ENCODE data around the gene AOC1. TPM values are rescaled to one million over a fixed set of nuclear protein-coding genes. Genes with fewer than 3 reads are reported as not detected.

The AOC1 gene
- not detected in 2 replicates for total RNA-seq (2016; rRNA removed; fragmentation: Illumina TruSeq; extraction: Trizol)
- not detected in 2 replicates for total RNA-seq (2016; cell fraction: cytosol; rRNA removed; fragmentation: Illumina TruSeq; extraction: Trizol; ENCODE audit: low read depth)
- not detected in 2 replicates for total RNA-seq (2016; cell fraction: insoluble cytoplasmic fraction; rRNA removed; fragmentation: Illumina TruSeq; extraction: Trizol)
- total RNA-seq (2016; cell fraction: membrane; rRNA removed; fragmentation: Illumina TruSeq; extraction: Trizol), result not detected in 2 replicates
- total RNA-seq (2016; cell fraction: nucleus; rRNA removed; fragmentation: Illumina TruSeq; extraction: Trizol), result not detected in 2 replicates
- not detected in 2 replicates for polyA plus RNA-seq (2011; rRNA removed)
- polyA plus RNA-seq (2011; cell fraction: cytosol; rRNA removed), result not detected in 2 replicates
- polyA plus RNA-seq (2011; cell fraction: nucleus; rRNA removed), result not detected in 2 replicates
- polyA plus RNA-seq (2012), result not detected in 2 replicates
- not detected in 2 replicates for polyA plus RNA-seq (2016; cell fraction: cytosol; fragmentation: Illumina TruSeq; extraction: Trizol; ENCODE audit: low read depth)
- polyA plus RNA-seq (2016; cell fraction: insoluble cytoplasmic fraction; fragmentation: Illumina TruSeq; extraction: Trizol; ENCODE audit: low read depth), result not detected in 2 replicates
- not detected in 2 replicates for polyA plus RNA-seq (2016; cell fraction: membrane; fragmentation: Illumina TruSeq; extraction: Trizol; ENCODE audit: low read depth)
- polyA plus RNA-seq (2016; cell fraction: nucleus; fragmentation: Illumina TruSeq; extraction: Trizol; ENCODE audit: insufficient read depth, low read depth), result not detected in 2 replicates
- not detected in 2 replicates for polyA minus RNA-seq (2011; rRNA and poly(A)+ RNA removed; ENCODE audit: low replicate concordance)
- not detected in 2 replicates for polyA minus RNA-seq (2011; cell fraction: cytosol; rRNA and poly(A)+ RNA removed)
- polyA minus RNA-seq (2011; cell fraction: nucleus; rRNA and poly(A)+ RNA removed), result not detected in 2 replicates
- Bru-seq, nascent RNA, result not detected
- BruChase-seq, experiment 1, labeled RNA remaining after a 6-hour chase, result not detected
- BruChase-seq, experiment 2, labeled RNA remaining after a 2-hour chase, result not detected
- long read RNA-seq, experiment 1, result 0 reads
- long read RNA-seq, experiment 2, result 0 reads

- Histone ChIP-seq H3K4me2 (ENCODE audit: low read depth, low read length) (no peak within 1 kb of the TSS), H3K4me3 (replicated peaks in 1 of 3; ENCODE audit: insufficient read depth in 1 of 3, low read depth in 2 of 3, low read length in 3 of 3) (no peak within 1 kb of the TSS), H3K9ac (ENCODE audit: insufficient read depth, low read depth, low read length) (no peak within 1 kb of the TSS), H3K27ac (ENCODE audit: extremely low read length, insufficient read depth, low read length) (no peak within 1 kb of the TSS), H4K20me1 (ENCODE audit: insufficient read depth, low read length) (no peaks in the 10 kb centered on the region), H3K36me3 (replicated peaks in 1 of 2; ENCODE audit: control insufficient read depth in 1 of 2, insufficient read depth in 2 of 2, low read length in 2 of 2) (no peaks in the 10 kb centered on the region), H3K9me3 (ENCODE audit: low read length) (no peaks in the 10 kb centered on the region), H3K79me2 (ENCODE audit: insufficient read depth, low read length) (no peaks in the 10 kb centered on the region), H3K27me3 (ENCODE audit: control insufficient read depth in 1 of 2, insufficient read depth in 2 of 2, low read length in 2 of 2) (peaks cover 4 to 57% of the 10 kb centered on the region in 2 experiments), H3K4me1 (ENCODE audit: insufficient read depth, low read length) (no peaks in the 10 kb centered on the region), H2AFZ (ENCODE audit: low read length) (no peak within 1 kb of the TSS)
- 21% methylated on average over 8 of the region's 8 CpGs for WGBS (ENCODE audit: low lambda C conversion rate)
- DNase-seq (ENCODE audit: low spot score), result no peak
- CTCF ChIA-PET (ENCODE audit: low intra/inter-chr PET ratio, low total read pairs), result no interaction called here
- BruUV-seq (replicated peaks), result no TSS peak
- no peak for ATAC-seq
- POLR2A ChIA-PET, result no interaction called here
- in situ Hi-C loops (cut with HindIII; ENCODE audit: extremely low pct_ligation_motif_present, low pct_unique_long_range_greater_than_20kb), result no loop called here
- TF ChIP-seq CSRNP1 (CRISPR knock-in tag; IDR thresholded peaks at IDR 0.05) (no peak), POLR2G (IDR thresholded peaks at IDR 0.05; ENCODE audit: low read depth, low read length) (no peak), WIZ (CRISPR knock-in tag; IDR thresholded peaks at IDR 0.05) (no peak)
- FAIRE-seq, result no peak
- intact Hi-C loops (cut with micrococcal nuclease; ENCODE audit: unreplicated experiment), result no loop called here
Measured at GRCh38 chr7:150852371-150852905, at the start of gene AOC1. TSS of gene AOC1 (plus strand) at chr7:150852517. CDS start at chr7:150856471, 3,954 bp downstream.

All from HepG2 (cell line).